ENCODE results near the gene CHGA.

The CHGA gene

DNA sequence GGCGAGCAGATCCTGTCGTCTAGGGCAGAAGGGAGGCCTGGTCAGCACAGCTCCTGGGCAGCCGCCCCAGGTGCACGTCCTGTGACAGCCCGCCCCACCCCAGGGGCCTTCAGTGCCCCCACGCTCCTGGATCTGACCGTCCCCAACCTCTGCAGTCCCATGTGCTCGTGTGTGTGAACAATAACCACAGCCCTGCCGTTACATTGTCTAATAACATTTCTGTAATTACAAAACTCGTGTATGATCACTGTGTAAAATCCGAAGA lies 39.8 kb downstream of the CHGA start:
- no peak for FAIRE-seq

DNA sequence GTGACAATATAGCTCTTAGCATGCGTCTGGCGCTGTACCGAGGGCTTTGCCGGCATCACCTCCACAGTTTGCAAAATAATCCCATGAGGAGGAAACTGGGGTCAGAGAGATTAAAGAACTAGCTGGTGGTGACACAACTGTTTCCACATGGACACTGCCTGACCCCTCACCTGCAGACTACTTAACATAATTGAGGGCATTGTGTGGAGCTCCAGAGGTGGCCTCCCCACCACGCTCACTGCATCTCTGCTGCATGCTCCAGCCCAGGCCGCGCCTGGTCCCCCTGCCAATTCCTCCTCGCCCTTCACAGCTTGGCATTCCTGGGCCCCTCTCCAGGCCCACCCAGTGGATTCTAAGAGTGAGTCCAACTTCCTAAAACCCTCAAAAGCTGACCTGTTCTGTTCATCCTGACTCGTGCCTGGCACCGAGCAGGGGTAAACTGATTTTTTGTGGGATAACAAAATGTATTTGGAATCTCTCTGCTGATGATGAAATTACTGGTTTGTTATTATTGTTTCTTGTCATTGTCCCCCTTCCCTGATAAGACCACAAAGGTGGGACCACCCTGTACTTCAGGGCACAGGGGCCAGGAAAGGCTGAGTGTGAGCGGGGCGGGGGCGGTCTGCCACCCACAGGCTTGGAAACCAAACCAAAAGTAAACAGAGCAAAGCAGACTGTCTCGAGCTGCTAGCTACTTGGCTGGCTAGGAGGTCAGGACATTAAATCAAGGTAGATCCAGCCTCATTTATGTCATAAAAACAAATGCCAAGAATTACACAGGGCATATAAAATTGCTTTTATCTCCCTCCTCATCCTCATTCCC lies 40.6 kb downstream of the CHGA start:
- FAIRE-seq = no peak

DNA sequence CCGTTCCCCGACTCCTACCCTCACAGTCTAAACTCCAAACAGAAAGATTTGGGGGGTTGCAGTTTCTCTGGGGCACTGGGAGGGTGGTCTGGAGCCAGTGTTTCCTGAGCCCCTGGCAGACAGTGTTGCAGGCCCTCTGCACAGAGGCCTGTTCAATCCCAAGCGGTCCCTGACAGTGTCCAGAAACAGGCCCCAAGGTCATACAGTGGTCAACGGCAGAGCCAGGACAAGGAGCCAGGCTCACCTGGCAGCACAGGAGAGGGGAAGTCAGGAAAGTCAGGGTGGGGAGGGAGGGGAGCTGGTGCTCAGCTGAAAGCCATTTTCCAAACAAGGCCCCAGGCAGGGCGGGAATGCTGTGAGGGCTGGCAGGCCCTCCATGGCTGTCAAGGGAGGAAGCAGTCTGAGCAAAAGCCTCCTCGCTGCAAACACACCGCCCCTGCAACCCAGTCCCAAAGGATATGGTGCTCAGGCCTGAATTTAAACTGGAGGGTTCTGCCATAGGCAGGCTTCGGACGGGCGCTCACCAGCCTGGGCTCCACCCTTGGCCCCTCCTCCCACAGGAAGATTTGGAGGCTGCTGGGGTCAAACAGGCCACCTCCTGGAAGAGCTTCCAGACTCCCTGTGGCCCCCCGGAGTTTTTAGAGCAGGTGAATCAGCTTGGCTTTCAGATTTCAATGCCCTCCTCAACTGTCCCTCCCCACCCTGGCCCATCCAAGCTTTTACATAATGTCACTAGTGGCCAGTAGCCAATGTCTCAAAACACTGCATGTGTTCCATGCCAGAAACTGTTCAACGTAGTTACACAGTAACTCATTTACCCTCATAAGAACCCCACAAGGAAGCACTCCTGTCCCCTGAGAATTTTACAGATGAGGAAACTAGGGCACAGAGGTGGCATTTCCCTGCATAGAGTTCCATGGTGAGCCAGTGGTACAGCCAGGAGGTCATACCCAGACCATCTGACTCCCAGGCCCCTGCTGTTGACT lies 41.5 kb downstream of the CHGA start:
- FAIRE-seq = no peak

DNA sequence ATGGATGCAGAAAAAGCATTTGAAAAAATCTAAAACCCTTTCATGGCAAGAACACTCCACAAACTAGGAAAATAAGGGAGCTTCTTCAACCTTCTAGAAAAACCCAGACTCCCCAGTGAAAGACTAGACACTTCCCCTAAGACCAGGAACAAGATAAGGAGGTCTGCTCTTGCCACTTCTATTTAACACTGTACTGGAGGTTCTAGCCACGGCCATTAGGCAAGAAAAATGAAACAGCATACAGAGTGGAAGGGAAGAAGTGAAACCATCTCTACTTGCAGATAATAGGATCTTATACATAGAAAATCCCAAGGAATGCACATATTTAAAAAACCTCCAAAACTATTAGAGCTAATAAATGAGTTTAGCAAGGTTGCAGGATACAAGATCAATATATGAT lies 42.3 kb downstream of the CHGA start:
- no peak for FAIRE-seq

DNA sequence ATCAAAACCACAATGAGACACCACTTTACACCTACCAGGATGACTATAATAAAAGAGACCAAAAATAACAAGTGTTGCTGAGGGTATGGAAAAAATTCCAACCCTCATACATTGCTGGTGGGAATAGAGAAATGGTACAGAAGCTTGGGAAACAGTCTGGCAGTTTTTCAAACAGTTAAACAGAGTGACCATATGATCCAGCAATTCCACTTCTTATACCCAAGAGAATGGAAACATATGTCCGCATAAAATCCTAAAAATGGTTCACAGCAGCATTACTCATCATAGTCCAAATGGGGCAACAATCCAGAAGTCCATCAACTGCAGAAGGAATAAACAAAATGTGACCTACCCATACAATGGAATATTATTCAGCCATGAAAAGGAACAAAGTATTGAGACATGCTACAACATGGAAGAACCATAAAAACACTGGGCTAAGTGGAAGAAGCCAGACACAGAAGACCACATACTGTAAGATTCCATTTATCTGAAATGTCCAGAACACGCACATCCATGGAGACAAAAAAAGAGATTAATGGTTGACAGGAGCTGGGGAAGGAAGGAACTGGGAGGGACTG lies 44.5 kb downstream of the CHGA start:
- no peak for FAIRE-seq

DNA sequence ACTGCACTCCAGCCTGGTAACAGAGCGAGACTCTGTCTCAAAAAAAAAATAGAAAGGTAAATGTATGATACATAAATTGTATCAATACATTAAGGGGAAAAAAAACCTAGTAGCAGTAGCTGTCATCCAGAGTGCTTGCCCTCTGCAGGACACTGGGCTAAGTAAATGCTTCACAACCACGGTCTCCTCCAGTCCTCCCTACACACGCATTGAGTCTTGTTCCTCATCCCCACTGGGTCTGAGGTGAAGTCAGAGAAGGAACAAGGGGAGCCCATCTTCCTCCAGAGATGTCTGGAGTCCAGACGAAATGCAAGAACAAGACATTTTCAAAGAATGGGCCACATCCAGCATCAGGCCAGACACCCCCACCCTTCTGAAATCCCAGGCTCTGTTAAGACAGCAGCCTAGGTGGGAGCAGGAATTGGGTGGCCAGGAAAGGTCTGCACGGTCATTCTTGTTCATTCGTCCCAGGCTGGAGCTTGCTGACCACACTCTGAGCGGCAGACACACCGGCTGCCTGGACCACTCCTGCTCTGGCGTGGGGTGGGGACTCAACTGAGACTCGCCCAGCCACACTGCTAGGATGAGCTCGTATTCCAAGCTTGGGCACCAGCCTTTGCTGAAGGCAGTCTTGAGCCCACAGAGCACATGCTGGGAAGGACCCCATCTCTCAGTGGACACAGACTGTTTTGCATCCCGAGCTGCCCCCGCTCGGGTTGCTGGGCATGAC lies 45.5 kb downstream of the CHGA start:
- FAIRE-seq = no peak

DNA sequence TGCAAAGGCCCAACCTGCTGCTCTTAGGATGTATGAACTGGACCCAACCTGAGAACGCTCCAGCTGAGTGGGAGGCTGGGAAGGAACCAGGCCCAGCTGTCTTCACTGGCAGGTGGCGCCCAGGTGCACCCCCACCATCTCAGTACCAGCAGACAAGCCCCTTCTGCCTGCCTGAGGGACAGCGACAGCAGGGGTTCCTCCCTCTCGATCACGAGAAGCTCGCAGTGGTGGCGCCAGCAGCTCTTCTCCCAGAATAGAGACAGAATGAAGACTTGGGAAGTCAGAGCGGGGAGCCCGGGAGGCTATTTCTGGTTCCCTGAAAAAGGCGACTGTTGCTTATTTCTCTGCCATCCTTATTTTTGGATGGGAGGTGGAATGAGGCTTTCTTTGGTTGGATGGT lies 46.5 kb downstream of the CHGA start:
- no peak for FAIRE-seq

- no peak for FAIRE-seq
Measured at GRCh38 chr14:92969871-92970270, 46.9 kb downstream of the CHGA start.

DNA sequence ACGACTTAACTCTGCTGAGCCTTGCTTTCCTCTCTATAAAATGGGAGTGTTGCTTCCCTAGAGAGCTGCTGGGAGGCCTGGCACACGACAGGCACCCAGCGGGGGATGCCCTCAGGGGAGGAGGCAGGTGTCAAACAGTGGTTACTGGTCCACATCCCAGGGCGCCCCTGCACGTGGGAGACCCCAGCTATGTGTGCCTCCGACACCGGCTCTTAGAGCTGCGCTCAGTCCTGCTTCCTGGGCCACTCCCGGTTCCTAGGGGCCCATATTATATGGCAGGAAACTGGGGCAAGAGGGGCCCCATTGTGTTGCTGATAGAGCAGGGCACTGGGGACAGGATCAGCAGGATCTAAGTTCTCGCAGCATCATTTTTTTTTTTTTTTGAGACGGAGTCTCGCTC lies 47.3 kb downstream of the CHGA start:
- no peak for FAIRE-seq

DNA sequence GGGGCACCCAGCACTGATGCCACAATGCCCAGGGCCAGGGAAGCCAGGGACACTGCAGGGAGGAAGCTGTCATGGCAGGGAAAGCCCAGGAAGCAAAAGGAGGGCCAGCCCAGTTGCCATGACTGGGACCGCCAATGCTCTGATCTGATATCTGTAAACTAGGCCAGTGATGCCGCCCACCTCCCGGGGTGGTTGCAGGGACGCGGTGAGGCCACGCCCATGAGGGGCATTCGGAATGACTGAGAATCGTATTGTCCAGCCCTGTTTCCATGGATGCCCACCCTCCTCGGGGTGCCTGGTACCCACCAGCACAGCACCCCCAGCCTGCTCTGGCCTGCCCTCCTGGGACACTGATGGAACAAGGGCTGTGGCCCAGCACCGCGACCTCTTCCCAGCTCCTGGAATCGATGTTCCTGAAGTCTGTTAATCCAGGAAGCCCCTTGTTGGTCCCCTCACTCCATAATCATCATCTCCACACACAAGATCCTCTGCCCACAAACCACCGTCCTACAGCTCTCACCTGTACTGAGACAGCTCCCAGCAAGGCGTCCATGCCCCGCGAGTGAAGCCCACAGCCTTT lies 48.7 kb downstream of the CHGA start:
- no peak for FAIRE-seq

DNA sequence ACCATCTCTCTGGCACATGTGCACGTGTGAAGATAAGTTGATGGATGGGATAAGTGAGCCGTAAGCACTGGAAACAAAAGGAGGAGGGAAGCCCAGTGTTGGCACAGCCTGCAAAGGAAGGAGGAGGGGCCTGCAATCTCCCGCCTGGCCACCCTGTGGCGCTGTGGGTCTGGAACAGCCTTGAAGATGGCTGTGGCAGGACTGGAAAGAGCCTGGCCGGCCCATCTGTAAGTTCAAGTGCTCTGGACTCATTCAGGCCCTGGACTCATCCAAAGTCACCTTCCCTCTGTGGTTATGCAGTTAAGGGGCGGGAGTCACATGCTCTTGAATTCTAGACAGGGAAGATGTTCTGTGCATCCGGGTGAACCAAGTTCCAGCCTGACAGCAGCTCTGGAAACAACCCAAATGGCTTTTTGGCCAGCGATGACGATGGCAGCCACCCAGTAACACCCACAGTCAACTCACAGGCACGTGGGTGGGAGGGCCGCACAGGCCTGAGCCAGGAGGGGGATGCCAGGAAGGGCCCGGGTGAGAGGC lies 50.4 kb downstream of the CHGA start:
- no peak for FAIRE-seq

DNA sequence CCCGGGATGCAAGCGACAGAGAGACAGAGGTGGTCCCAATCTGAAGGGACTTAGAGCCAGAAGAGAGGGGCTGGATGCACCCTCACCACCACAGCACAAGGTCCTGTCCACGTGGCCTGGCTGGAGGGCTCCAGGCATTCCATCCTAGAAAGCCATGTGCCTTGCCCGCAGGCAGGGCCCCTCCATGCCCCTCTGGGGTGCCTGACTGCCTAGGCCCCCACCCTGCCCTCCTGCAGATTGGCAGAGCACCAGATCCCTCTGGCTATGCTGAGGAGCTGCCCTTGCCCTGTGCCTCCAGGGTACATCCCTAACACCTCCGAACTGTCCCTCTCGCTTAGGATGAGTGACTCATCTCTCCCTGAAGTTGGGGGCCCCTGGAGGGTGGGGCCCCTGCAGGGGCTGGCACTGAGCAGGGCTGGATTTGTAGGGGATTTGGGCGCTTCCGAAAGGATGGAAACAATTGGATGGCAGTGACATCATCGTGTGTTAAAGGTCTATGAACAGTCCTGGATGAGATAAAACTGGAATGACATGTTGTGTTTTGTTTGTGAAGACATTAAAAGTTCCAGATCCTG lies 50.9 kb downstream of the CHGA start:
- no peak for FAIRE-seq

DNA sequence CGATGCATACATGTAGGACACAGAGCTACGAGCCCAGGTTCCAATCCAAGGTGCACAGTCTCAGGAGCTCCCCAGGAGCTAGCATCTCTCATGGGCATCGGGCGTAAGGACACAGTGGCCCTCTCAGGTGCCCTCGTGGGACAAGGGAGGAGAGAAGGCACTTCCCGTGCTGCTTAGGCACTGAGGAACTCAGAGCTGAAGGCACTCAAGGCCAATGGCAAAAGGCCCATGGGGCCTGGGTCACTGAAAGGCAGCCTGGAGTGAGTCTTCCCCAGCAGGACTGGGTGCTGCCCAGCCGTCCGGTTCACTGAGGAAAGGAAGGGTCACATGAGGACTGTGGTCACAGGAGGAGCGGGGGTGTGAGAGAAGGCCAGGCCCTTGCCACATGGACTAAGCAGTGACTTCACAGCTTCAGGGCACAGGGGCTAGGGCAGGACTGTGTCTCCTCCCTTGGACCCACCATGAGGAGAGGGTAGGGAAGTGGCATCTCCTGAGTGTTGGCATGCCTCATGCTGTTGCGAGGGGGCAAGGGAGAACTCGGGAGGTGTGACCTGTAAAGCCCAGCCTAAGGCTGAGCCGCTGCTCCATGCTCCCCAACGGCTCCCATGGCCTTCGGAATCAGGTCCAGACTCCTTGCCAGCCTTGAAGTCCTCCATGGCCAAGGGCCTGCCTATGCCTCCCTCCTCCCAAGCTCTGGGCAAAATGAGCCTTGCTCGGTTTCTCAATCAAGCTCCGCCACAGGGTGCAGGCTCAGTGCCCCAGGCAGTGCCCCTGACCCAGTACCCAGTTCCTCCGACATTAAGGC lies 51.8 kb downstream of the CHGA start:
- no peak for FAIRE-seq

GRCh38 chr14:92976268-92976667 lies 53.3 kb downstream of the CHGA start:
- FAIRE-seq = no peak

DNA sequence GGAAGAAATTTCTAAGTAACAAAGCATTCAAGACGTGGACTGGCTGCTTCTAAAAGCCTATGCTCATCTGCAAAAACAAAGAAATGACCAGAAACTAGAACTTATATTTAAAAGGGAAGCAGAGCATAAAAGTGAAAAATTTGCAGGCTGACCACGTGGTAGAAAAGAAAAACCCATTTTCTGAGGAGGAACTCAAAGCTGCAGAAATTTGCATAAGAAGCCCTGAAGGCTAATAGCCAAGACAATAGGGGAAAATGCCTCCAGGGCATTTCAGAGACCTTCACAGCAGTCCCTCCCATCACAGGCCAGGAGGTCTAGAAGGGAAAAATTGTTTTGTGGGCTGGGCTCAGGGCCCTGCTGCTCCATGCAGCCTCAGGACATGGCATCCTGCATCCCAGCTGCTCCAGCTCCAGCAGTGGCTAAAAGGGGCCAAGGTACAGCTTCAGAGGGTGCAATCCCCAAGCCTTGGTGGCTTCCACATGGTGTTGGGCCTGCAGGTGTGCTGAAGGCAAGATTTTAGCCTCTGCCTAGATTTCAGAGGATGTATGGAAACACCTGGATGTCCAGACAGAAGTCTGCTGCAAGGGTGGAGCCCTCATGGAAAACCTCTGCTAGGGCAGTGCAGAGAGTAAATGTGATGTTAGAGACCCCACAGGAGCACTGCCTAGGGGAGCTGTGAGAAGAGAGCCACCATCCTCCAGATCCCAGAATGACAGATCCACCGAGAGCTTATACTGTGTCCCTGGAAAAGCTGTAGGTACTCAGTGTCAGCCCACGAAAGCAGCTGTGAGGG lies 55.5 kb downstream of the CHGA start:
- no peak for FAIRE-seq

DNA sequence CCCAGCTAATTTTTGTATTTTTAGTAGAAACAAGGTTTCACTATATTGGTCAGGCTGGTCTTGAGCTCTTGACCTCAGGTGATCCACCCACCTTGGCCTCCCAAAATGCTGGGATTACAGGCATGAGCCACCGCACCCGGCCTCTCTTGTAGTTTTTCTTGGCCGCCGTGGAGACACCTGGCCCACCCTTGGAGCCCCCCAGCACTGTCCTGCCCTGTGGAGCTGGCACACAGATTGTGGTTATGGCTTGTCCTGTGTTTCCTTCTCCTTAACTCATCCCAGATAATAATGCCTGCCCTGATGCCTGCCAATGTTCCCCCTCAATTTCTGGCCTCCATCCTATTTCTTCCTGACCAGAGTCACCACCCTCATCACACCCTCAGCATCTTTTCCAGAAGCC lies 57.9 kb downstream of the CHGA start:
- FAIRE-seq = no peak

DNA sequence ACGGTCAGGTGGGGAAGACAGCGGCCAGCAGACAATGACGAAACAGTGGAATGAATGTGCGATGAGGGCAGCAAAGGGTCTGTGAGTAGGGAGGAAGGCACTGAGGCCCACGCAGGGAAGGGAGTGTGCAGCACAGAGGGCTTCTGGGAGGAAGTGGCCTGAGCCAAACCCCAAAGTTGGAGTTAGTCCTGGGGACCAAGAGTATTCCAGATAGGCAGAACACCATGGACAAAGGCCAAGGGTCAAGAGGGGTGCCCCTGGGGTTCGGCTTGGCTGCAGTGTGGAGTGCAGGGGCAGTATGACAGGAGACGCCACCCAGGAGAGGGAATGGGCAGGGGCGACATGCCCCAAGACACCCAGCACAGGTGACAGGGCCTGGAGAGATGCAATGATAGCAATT lies 58.8 kb downstream of the CHGA start:
- FAIRE-seq = no peak

GRCh38 chr14:92982956-92983355 lies 60.0 kb downstream of the CHGA start:
- no peak for FAIRE-seq

- FAIRE-seq = no peak
Measured at GRCh38 chr14:92984082-92984788, 61.3 kb downstream of the CHGA start.

Data from TTC549 (cell line).